Heart left ventricle (tissue), 16 donors: ENCODE results near the gene SOHLH1. TPM values are rescaled to one million over a fixed set of nuclear protein-coding genes. Genes with fewer than 3 reads are reported as not detected.

Experiments
- ATAC-seq, 4 donors: fragments of 200-7000 bp; cut with Tn5 transposase; one replicate each; pipeline ENCODE4 v1.9.1; 2020 to 2022; ENCODE audit warnings: moderate library complexity in 4 of 4, mild to moderate bottlenecking in 3 of 4, moderate number of reproducible peaks in 1 of 4
- DNase-seq, 5 donors: peaks; one replicate each; pipeline ENCODE4 v3.0.0-alpha.2; 2020
- H3K27ac ChIP-seq, 12 donors: fragments of 200-600 bp; sonication (generic) in 4 of 12; one replicate each; pipeline versions ENCODE4 v1.5.0 to v1.8.0; 2016 to 2022; ENCODE audit warnings: mild to moderate bottlenecking in 2 of 12
- H3K27me3 ChIP-seq, 9 donors: fragments of 200-600 bp; sonication (generic) in 2 of 9; one replicate each; pipeline versions ENCODE4 v1.5.1 to v1.8.0; 2016 to 2022; ENCODE audit warnings: mild to moderate bottlenecking in 3 of 9
- H3K36me3 ChIP-seq, 9 donors: fragments of 200-600 bp; sonication (generic) in 2 of 9; one replicate each; pipeline versions ENCODE4 v1.5.0 to v1.8.0; 2018 to 2022; ENCODE audit warnings: mild to moderate bottlenecking in 2 of 9
- H3K4me1 ChIP-seq, 12 donors: fragments of 200-600 bp; sonication (generic) in 4 of 12; one replicate each; pipeline versions ENCODE4 v1.5.0 to v1.8.0; 2016 to 2022; ENCODE audit warnings: mild to moderate bottlenecking in 3 of 12
- H3K4me3 ChIP-seq, 12 donors: fragments of 200-600 bp; sonication (generic) in 4 of 12; one replicate each; pipeline versions ENCODE4 v1.5.0 to v1.8.0; 2017 to 2022; ENCODE audit warnings: mild to moderate bottlenecking in 9 of 12, moderate library complexity in 4 of 12
- H3K9me3 ChIP-seq, 12 donors: fragments of 200-600 bp; sonication (generic) in 4 of 12; one replicate each; pipeline versions ENCODE4 v1.5.0 to v1.8.0; 2016 to 2022; ENCODE audit warnings: mild to moderate bottlenecking in 1 of 12
- POLR2A ChIP-seq, 2 donors: fragments of 450-650 bp; IDR thresholded peaks; one replicate each; pipeline ENCODE4 v1.6.1; 2017; ENCODE audit warnings: antibody characterized with exemption in 2 of 2, mild to moderate bottlenecking in 2 of 2, moderate library complexity in 2 of 2
- WGBS, 4 donors: extraction: QIAGEN DNeasy Blood & Tissue Kit in 2 of 4; methylation state at CpG; one replicate each; pipeline versions ENCODE4 v1.1.5 to v1.1.7; 2013 to 2018; 5-methylcytosine and 5-hydroxymethylcytosine counted together
- intact Hi-C, 10 donors: fragments of 100-400 bp; cut with DNase I; formaldehyde crosslinking; loops; one replicate each; pipeline versions ENCODE4 v1.11.1 to v1.14.2; 2022
- polyA plus RNA-seq, 2 donors: library from polyadenylated mRNA; stranded (reverse); fragments of 200-250 nt; gene quantifications; one replicate each; pipeline ENCODE4 v1.2.3, GENCODE V29; 2013
- total RNA-seq, 9 donors: library from RNA; depleted of rRNA in 2 of 9; stranded (reverse); fragments of >200 nt in 2 of 9; fragmentation: NEBNext Ultra II Directional in 3 of 9; extraction: Animal tissue kit (Norgen Biotek cat#: 25700) in 3 of 9; gene quantifications; one replicate each; pipeline versions ENCODE4 v1.1.0 to v1.2.4, GENCODE V29; 2016 to 2023
- TF ChIP-seq, protein P1 (sequence below), 12 donors: fragments of 200-600 bp; sonication (generic) in 4 of 12; IDR thresholded peaks; one replicate each; pipeline versions ENCODE4 v1.5.0 to v1.8.0; 2018 to 2022; ENCODE audit warnings: antibody characterized with exemption in 12 of 12, mild to moderate bottlenecking in 5 of 12
- donor health status: ischemic (EF 13 %, LVEDD 7.1; RV severe dilation, severe dysfunction).
- donor health status: healthy with polysubstance abuse.
- donor health status: DM: no; HTN: yes; CAD: no.
- donor health status: DM: no; HTN: no; CAD: no.
- donor health status: ischemic (EF 25% LVEDD 6.9; RV normal size, moderate dysfunction).
- donor health status: ischemic (EF 25% LVEDD 5.7; RV mildly dilated, moderate dysfunction).
- donor health status: healthy.
- donor health status: DM: yes; HTN: yes; CAD: no.
- donor health status: ischemic (EF 35%, LVEDD 5.7; RV mildly dilated, moderate dysfunction).
- donor health status: nonischemic (EF 11% LVEDD 7.7; RV severe dilation, severe dysfunction).
- donor health status: DM: yes; HTN: yes; CAD: no.
- donor health status: PGD.
- donor health status: ischemic (EF 29% LVEDD 5.4; RV normal size, mild dysfunction).
- donor health status: nonischemic (EF 23%, LVEDD 6.1; RV moderate dilation, normal function).

The SOHLH1 gene
- total and polyA plus RNA-seq, 11 donors, result not detected

GRCh38 chr9:135736272-135736978 is 37.1 kb upstream of the SOHLH1 start:
- intact Hi-C loops, result no loop called here
- WGBS, 4 donors, result 0 to 10% (median 5%) methylated on average over 5 to 78 of the region's 78 CpGs
- Histone ChIP-seq H3K9me3 (peaks cover 0 to 10% (median 1%) of the 10 kb centered on the region in 12 donors), H3K36me3 (no peaks in the 10 kb centered on the region), H3K27me3 (peaks cover 3 to 41% (median 14%) of the 10 kb centered on the region in 9 donors), H3K4me3 (no peak overlapping the region), H3K4me1 (no peaks in the 10 kb centered on the region), H3K27ac (no peak overlapping the region)
- ATAC-seq (no peak), DNase-seq (no peak)
- TF ChIP-seq POLR2A (IDR thresholded peaks at IDR 0.05), result no peak
- TF ChIP-seq, protein P1, sequence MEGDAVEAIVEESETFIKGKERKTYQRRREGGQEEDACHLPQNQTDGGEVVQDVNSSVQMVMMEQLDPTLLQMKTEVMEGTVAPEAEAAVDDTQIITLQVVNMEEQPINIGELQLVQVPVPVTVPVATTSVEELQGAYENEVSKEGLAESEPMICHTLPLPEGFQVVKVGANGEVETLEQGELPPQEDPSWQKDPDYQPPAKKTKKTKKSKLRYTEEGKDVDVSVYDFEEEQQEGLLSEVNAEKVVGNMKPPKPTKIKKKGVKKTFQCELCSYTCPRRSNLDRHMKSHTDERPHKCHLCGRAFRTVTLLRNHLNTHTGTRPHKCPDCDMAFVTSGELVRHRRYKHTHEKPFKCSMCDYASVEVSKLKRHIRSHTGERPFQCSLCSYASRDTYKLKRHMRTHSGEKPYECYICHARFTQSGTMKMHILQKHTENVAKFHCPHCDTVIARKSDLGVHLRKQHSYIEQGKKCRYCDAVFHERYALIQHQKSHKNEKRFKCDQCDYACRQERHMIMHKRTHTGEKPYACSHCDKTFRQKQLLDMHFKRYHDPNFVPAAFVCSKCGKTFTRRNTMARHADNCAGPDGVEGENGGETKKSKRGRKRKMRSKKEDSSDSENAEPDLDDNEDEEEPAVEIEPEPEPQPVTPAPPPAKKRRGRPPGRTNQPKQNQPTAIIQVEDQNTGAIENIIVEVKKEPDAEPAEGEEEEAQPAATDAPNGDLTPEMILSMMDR (IDR thresholded peaks at IDR 0.05), result no peak

DNA sequence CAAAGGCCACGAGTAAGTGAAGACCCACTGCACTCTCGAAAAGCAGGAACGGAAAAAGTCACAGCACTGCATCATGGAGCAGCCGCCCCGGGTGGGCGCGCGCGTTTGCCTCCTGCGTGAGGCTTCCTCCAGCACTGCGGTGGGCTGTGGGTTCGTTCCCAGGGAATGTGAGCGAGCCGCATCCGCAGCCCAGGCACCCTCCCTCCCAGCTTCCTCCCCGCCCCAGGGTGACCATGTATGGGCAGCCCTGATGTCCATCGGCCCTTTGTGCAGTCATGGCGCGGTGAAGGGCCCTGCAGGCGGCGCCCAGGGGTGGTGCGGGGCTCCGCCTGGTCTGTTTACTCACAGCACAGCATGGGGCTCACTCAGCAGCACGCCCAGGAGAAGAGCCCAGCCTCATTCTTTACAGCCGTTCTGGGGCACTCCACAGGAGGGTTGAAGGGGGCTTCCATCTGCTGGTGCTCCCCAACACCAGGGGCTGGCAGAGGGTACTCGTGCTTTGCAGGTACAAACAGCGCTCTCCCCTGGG is 35.4 kb upstream of the SOHLH1 start:
- ATAC-seq (no peak), DNase-seq (no peak)
- no peak overlapping the region for H3K27ac ChIP-seq
- H3K36me3 ChIP-seq, result no peaks in the 10 kb centered on the region
- peaks cover 0 to 19% (median 4%) of the 10 kb centered on the region in 12 donors for H3K9me3 ChIP-seq
- peaks cover 3 to 41% (median 12%) of the 10 kb centered on the region in 9 donors for H3K27me3 ChIP-seq
- 78 to 90% (median 83%) methylated on average over 17 to 27 of the region's 27 CpGs for WGBS, 4 donors
- no peaks in the 10 kb centered on the region for H3K4me1 ChIP-seq
- no peak overlapping the region for H3K4me3 ChIP-seq
- intact Hi-C loops, result no loop called here
- TF ChIP-seq, protein P1 (IDR thresholded peaks at IDR 0.05), result no peak
- TF ChIP-seq POLR2A (IDR thresholded peaks at IDR 0.05), result no peak

DNA sequence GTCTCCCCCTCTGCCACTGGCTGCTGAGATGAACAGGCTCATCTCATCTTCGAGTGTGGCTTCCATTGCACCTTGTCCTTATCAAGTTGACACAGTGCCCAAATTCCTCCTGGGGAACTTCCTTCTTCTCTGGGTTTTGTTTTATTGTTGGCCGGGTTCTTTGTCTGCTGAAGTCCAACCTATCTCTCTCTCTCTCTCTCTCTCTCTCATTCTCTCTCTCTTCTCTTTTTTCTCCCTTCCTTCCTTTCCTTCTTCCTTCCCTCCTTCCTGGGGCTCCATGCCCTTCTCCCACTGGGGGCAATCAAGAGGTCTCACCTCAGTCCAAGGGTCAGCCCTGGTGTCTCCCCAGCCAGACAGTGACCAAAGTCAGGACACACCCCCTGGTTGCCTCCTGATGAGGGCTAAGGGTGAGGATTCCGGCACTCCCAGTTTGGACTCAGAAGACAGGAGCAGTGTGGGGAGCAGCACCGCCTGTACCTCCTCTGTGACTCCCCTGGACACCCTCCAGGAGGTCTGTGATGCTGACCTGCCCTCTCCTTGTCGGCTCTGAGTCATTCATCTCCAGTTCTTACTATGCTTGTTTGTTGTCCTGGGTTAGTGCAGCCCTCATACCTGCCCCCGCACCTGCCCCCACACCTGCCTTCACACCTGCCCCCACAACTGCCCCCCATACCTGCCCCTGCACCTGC is 33.4 kb upstream of the SOHLH1 start:
- H3K27ac ChIP-seq, result no peak overlapping the region
- 65 to 69% (median 66%) methylated on average over 6 of the region's 6 CpGs for WGBS, 4 donors

More for the DNA sequence above, 33.4 kb upstream of the SOHLH1 start:
- H3K4me3 ChIP-seq, result no peak overlapping the region
- intact Hi-C loops, result no loop called here
- H3K9me3 ChIP-seq, result peaks cover 0 to 19% (median 4%) of the 10 kb centered on the region in 12 donors
- H3K4me1 ChIP-seq, result no peaks in the 10 kb centered on the region
- ATAC-seq, result no peak
- H3K36me3 ChIP-seq, result no peaks in the 10 kb centered on the region
- H3K27me3 ChIP-seq, result peaks cover 3 to 26% (median 10%) of the 10 kb centered on the region in 9 donors
- no peak for DNase-seq
- TF ChIP-seq, protein P1 (IDR thresholded peaks at IDR 0.05), result no peak
- TF ChIP-seq POLR2A (IDR thresholded peaks at IDR 0.05), result no peak
